IPS-18c (cell line): Measurements from ENCODE around the gene ADAM33.

Experiments used
- H3K4me3 ChIP-seq: 2 replicates; pipeline ENCODE4 v1.7.0; 2013; ENCODE audit warnings: low read depth, mild to moderate bottlenecking, low read length, moderate library complexity; ENCODE audit not compliant: insufficient read depth
- H3K9me3 ChIP-seq: one replicate; pipeline ENCODE4 v1.6.1; 2013; ENCODE audit warnings: mild to moderate bottlenecking, low read length, moderate library complexity; ENCODE audit not compliant: control insufficient read depth, insufficient read depth

Gene ADAM33

GRCh38 chr20:3660262-3661059, 21.3 kb downstream of the ADAM33 start:
- Histone ChIP-seq H3K4me3 (peak overlapping the region; percentile 34), H3K9me3 (peaks cover 3% of the 10 kb centered on the region)

GRCh38 chr20:3659492-3660261, 22.1 kb downstream of the ADAM33 start:
- Histone ChIP-seq H3K9me3 (peaks cover 3% of the 10 kb centered on the region), H3K4me3 (no peak overlapping the region)

GRCh38 chr20:3658716-3659491, 22.9 kb downstream of the ADAM33 start:
- H3K4me3 ChIP-seq: no peak overlapping the region

GRCh38 chr20:3658019-3658715, 23.6 kb downstream of the ADAM33 start:
- Histone ChIP-seq H3K4me3 (no peak overlapping the region), H3K9me3 (peaks cover 3% of the 10 kb centered on the region)

More at GRCh38 chr20:3658716-3659491, 22.9 kb downstream of the ADAM33 start:
- peaks cover 3% of the 10 kb centered on the region for H3K9me3 ChIP-seq

GRCh38 chr20:3655131-3655405, 26.7 kb downstream of the ADAM33 start:
- no peaks in the 10 kb centered on the region for H3K9me3 ChIP-seq
- H3K4me3 ChIP-seq: no peak overlapping the region

- no peak overlapping the region for H3K4me3 ChIP-seq
- H3K9me3 ChIP-seq: no peaks in the 10 kb centered on the region
These were observed 27.3 kb downstream of the ADAM33 start for GRCh38 chr20:3654326-3655130.

- Histone ChIP-seq H3K4me3 (no peak overlapping the region), H3K9me3 (no peaks in the 10 kb centered on the region)
These were observed 27.9 kb downstream of the ADAM33 start for GRCh38 chr20:3653921-3654320.

GRCh38 chr20:3652676-3653596, 28.9 kb downstream of the ADAM33 start:
- H3K4me3 ChIP-seq: no peak overlapping the region
- no peaks in the 10 kb centered on the region for H3K9me3 ChIP-seq

- Histone ChIP-seq H3K4me3 (no peak overlapping the region), H3K9me3 (no peaks in the 10 kb centered on the region)
These were observed 29.6 kb downstream of the ADAM33 start for GRCh38 chr20:3652221-3652620.

GRCh38 chr20:3651204-3651962, 30.4 kb downstream of the ADAM33 start:
- H3K9me3 ChIP-seq: no peaks in the 10 kb centered on the region
- H3K4me3 ChIP-seq: no peak overlapping the region

- H3K9me3 ChIP-seq: no peaks in the 10 kb centered on the region
- no peak overlapping the region for H3K4me3 ChIP-seq
These were observed 32.9 kb downstream of the ADAM33 start for GRCh38 chr20:3648951-3649350.

- H3K4me3 ChIP-seq: no peak overlapping the region
- H3K9me3 ChIP-seq: no peaks in the 10 kb centered on the region
These were observed 34.3 kb downstream of the ADAM33 start for GRCh38 chr20:3647473-3647872.

GRCh38 chr20:3646651-3647050, 35.2 kb downstream of the ADAM33 start:
- H3K9me3 ChIP-seq: no peaks in the 10 kb centered on the region
- no peak overlapping the region for H3K4me3 ChIP-seq

- no peak overlapping the region for H3K4me3 ChIP-seq
- no peaks in the 10 kb centered on the region for H3K9me3 ChIP-seq
These were observed 35.8 kb downstream of the ADAM33 start for GRCh38 chr20:3646067-3646440.
